ENCODE results near the gene MEP1B.
"Not testable (repeated sequence)": the region's sequence is repeated elsewhere in the genome, so short reads cannot be mapped to it uniquely, and the experiment has no call there.

The MEP1B gene

GRCh38 chr18:32209685-32210445 lies 20.0 kb downstream of the MEP1B start:
- no peak for DNase-seq

- DNase-seq: no peak
Observed at GRCh38 chr18:32213693-32214092, 23.9 kb downstream of the MEP1B start.

GRCh38 chr18:32216390-32216789 lies 26.6 kb downstream of the MEP1B start:
- DNase-seq: no peak

- no peak for DNase-seq
Observed at GRCh38 chr18:32219431-32220018, 29.7 kb downstream of the MEP1B start.

GRCh38 chr18:32233348-32233747 lies 43.5 kb downstream of the MEP1B start:
- not testable (repeated sequence) for DNase-seq

- DNase-seq: no peak
Observed at GRCh38 chr18:32237049-32237448, 47.2 kb downstream of the MEP1B start.

GRCh38 chr18:32238635-32239268 lies 48.9 kb downstream of the MEP1B start:
- no peak for DNase-seq

GRCh38 chr18:32242395-32242794 lies 52.6 kb downstream of the MEP1B start:
- no peak for DNase-seq

GRCh38 chr18:32243358-32243757 lies 53.5 kb downstream of the MEP1B start:
- no peak for DNase-seq

- DNase-seq: no peak
Observed at GRCh38 chr18:32244881-32245280, 55.0 kb downstream of the MEP1B start.

GRCh38 chr18:32249147-32249929 lies 59.5 kb downstream of the MEP1B start:
- DNase-seq: no peak

GRCh38 chr18:32251466-32251865 lies 61.6 kb downstream of the MEP1B start:
- no peak for DNase-seq

- no peak for DNase-seq
Observed at GRCh38 chr18:32252141-32252860, 62.5 kb downstream of the MEP1B start.

GRCh38 chr18:32255570-32255969 lies 65.7 kb downstream of the MEP1B start:
- no peak for DNase-seq

GRCh38 chr18:32257084-32257785 lies 67.4 kb downstream of the MEP1B start:
- no peak for DNase-seq

- no peak for DNase-seq
Observed at GRCh38 chr18:32258148-32258547, 68.3 kb downstream of the MEP1B start.

GRCh38 chr18:32258558-32259204 lies 68.8 kb downstream of the MEP1B start:
- DNase-seq: no peak

GRCh38 chr18:32259553-32259952 lies 69.7 kb downstream of the MEP1B start:
- no peak for DNase-seq

GRCh38 chr18:32261003-32261402 lies 71.2 kb downstream of the MEP1B start:
- DNase-seq: no peak

GRCh38 chr18:32262092-32262491 lies 72.3 kb downstream of the MEP1B start:
- no peak for DNase-seq

- DNase-seq: no peak
Observed at GRCh38 chr18:32264401-32264800, 74.6 kb downstream of the MEP1B start.

- DNase-seq: no peak
Observed at GRCh38 chr18:32267463-32267862, 77.6 kb downstream of the MEP1B start.

Data from activated CD4-positive, alpha-beta T cell treated with anti-CD3 and anti-CD28 coated beads, Interleukin-2, amount 50 U/mL, for 4 hours (primary cell).